NCI-H510A (cell line): ENCODE results near the gene ART4.

Experiments used
- DNase-seq: peaks from one replicate; lab custom pipeline; 2025; lab: John Stamatoyannopoulos, UW

The ART4 gene

DNA sequence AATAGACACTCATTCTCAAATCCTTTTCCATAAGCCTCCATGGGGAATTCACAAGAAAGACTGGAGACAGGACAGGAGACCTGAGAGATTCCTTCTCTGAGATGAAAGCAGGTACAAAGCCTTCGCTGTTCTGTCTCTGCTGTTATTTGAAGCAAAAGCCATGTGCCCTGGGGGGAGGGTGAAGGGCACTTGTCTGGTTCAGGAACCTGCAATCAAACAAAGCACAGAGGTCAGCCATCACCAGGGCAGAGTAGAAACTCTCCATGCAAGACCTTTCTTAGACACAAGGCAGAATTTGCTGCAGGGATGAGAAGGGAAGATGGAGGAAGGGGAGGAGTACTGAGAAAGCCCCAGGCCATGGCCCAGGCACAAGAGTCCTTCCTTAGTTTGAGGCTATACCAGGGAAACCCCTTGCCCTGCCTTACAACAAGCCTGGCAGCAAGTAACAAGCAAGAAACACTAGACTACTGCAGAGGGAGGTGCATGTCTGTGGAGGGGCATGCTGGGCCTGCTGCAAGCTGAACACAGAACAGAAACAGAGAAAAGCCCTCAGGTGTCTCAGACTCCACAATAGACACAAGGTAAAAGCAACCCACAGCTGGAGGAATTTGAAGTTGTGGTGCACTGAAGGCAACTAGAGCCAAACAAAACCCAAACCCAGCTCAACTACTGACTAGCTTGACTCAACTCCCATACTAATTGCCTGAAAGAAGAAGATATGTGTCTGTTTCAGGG lies 7.8 kb upstream of the ART4 start:
- DNase-seq: no peak

DNA sequence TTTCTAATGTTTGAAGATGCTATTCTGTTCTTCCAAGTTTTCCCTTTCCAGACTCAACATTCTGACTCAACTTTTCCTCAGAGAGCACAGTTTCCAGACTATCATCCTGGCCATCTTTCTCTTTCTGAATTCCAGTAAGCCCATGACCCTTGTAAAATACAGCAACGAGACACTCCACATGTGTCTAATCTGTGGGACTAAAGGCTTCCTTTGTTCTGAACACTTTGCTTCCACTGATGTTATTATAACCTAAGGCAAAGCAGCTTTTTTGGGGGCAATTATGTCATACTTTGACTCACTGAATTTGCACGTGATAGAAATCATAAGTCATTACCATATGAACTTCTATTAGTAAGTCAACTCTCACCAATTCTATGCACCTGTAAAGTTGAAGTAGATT lies 6.3 kb upstream of the ART4 start:
- DNase-seq: no peak

DNA sequence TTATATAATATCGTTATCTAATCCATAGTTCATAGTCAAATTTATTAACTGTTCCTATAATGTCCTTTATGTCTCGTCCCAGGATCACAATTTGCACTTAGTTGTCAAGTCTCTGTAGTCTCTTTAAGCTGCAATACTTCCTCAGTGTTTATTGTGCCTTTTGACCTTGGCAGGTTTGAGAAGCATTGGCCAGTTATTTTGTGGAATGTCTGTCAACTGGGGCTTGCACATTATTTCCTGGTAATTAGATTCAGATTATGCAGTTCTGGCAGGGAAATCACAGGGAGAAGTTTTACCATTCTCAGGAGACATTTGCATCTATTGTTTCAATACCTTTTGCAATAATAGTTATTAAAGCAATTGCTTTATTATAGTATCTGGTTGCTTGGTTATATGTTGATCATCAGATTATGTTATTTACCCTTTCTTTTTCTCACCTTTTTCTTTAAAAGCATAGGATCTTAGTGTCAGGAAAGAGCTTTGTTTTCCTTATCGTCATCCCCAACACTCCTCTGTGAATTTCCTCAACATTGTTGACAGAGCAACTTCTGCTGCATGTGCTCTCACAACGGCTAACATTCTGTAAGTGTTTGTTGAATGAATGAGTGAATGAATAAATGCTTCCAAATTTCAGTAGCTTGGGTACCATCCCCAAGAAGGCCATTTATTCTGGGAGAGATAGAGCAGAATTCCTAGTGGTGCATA lies 3.7 kb upstream of the ART4 start:
- DNase-seq: no peak

DNA sequence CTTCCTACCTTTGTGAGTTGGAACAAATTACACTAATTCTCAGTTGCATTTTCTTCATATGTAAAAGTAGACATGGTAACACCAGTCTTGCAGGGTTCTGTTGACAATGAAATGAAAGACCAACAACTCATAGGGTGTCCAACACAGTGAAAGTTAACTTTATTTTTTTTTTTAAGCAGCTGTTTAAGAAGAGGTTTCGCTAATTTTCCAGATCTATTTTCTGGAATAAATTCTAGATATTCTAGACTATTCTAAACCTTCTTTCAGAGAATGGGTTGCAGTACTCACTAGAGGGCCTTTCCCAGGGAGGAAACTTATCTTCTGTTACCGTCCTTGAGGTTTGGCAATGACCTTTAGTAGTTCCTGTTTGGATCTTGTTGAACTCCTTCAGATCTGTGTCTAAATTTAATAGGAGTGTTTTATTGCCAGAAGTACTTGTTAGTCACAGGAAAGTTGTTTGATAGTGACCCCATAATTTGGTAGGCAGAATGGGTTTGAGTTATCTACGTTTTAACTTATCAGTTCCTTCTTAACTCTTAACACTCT lies 2.8 kb upstream of the ART4 start:
- no peak for DNase-seq

DNA sequence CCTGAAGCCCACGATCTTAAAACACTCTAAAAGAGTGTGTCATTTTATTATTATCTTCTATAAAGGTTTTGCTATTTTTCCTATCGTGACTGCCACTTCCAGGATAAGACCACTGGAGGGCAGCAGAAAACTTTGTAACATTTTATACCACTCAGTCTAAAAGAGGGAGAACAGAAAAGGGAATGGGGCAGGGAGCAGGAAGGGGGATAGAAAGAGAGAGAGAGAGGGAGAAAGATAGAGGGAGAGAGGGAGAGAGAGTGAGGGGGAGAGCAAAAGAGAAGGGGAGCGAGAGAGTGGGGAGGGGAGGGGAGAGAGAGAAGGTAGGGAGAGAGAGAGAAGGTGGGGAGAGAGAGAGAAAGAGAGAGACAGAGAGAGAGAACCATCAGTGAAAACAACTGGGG lies 2.0 kb upstream of the ART4 start:
- DNase-seq: no peak

DNA sequence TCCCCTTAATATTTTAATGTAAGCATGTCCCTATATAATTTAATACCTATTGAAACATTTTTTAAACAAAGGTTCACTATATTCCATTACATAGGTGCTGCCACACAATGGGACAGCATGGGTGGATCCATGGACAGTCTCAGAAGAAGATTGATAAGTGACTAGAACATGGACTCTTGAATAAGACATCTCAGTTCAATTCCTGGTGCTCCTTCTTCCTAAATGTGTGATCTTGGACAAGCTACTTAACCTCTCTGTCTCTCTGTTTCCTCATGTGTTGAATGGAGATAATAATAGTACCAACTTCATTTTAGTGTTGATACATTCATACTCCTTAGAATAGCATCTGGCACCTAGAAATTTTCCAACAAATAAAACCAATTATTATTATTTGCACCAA lies 1.1 kb upstream of the ART4 start:
- DNase-seq: no peak

DNA sequence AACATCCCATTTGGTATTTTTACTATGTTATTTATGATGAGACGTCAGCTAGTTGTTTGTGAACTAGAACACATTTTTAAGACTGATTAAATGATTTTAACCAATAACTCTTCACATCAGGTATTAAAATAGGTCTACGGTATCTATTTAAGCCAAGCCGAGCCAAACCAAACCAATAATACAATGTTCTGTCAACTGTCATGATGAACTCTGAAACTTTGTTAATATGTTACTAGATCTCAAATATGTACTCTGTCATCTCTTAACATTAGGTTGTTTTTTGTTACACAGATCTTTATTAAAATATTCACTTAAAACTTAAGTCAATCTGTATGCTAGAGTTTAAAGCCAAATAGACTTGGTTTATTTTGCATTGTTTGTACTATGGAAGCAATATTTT lies 1.0 kb downstream of the ART4 start:
- DNase-seq: no peak

DNA sequence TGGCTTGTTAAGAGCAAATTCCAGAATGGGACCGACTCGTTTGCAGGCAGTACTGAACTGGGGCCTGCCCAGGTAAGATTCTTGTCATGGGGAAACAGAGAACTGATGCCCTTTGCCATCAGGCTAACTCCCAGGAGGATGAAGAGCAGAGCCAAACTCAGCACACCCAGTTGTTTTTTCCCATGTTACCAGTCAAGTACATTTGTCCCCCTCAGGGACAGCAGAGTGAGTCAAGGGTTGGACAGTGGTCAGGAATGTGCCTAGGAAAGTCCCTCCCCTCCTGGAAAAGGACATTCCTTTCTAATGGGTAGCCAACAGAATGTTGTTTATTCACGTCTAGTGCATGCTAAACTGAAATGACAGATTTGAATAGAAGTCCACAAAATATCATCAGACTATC lies 1.6 kb downstream of the ART4 start:
- no peak for DNase-seq

DNA sequence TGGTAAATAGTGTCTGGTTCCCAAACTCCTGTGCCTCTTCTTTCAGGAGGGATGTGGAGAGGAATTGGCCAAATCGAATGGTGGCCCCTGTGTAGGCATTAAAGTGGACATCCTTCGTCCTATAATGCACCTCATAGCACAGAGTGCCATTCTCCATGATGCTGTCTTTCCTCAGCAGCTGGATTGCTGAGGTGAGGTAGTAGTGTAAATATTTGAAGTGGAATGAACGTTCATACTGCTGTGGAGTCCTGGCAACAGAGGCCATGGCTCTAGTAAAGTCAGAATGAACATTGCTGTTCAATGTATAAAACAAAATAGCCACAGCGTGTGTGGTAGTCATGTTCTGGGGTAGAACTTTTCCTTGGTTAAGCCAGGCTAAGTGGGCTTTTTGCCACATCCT lies 2.7 kb downstream of the ART4 start:
- no peak for DNase-seq

DNA sequence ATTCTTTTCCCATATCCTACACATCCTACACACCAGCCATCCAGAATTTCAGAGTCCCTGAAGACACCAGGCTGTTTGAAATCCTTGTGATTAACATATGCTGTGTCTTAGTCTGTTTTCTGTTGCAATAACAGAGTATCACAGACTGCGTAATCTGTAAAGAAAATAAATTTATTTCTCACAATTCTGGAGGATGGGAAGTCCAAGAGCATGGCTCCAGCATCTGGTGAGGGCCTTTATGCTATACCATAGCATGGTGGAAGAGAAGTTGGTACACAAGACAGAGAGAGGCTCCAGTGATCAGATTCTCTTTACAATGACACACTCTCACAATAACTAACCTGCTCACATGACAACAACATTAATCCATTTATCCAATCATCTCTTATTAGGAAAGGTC lies 4.1 kb downstream of the ART4 start:
- DNase-seq: no peak

DNA sequence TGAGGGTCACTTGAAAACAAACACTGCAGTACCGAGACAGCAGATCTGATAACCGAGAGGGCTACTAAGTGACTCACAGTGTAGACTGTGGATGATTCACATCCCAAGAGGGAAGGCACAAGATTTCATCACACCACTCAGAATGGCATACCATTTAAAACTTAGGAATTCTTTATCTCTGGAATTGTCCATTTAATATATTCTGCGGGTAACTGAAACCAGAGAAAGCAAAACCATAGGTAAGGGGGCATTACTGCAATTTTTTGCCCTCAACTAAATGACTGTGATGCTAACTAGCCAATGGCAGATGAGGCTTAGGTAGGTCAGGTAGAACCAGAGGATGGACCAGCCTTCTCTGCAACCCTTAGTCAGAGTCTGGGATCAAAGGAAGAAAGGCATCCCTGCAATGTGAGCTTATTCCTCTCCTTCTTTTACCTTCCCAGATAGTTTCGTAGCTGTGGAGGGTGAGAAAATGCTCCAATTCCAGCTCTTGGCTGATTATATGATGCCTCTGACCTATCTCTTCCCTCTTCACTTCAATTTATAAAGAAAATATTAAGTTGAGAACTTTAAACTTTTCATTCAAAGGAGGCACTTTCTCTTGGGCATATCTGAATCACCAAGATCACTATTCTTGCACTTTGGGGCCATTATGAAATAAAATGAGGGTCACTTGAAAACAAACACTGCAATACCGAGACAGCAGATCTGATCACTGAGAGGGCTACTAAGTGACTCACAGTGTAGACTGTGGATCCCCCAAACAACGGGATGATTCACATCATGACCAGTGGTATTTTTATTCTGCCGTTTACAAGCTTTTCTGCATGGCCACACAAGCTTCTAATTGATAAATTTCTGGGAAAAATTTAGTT lies 6.8 kb downstream of the ART4 start:
- DNase-seq: no peak

DNA sequence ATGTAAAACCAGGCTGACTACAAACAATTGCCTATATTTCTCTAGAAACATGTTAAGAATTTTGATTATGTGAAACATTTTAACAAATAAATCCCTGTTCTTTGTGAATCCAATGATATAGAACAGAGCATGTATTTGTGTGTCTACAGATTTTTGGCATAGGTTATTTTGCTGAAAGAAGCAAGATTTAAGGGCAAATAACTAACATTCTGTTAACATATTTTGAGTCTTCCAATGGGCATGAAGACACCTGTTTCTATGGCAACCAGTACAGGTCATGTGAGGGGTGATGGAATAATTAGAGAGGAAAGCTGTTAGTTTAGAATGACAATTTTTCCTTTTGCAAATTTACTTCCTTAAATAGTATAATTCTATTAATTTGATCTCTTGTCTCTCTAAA lies 8.8 kb downstream of the ART4 start:
- DNase-seq: no peak

DNA sequence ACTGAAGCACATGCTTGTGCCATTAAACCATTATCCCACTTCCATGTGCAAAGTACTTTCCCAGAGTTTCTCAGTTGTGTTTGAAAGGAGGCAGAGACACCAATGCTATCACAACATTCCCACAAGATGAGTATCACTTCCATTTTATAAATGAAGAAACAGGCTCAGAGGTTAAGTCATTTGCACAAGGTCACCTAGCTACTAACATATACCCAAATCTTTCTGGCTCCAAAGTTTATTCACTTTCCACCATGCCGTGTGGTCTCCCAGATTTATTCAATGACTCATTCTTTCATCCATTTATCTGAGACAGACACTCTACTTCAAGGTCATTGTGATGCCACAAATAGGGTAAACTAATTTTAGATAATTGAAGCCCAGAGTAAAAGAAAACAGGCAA lies 9.4 kb downstream of the ART4 start:
- no peak for DNase-seq

DNA sequence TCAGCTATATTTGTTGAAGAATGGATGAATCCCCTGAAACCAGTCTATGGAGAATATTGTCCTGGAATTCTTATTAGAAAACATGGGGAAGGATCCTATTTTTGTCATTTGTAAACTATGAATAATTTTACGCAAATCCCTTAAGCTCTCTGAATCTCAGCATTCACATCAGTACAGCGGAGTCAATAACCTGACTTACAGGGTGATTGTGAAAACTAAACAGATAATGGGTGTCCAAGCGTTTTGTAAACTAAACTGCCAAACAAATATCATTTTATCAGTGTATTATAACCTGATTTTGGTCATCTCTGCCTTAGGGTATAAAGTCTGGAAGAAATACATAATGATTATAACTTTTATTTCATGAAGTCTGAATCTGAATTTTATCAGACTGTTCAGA lies 10.0 kb downstream of the ART4 start:
- no peak for DNase-seq

DNA sequence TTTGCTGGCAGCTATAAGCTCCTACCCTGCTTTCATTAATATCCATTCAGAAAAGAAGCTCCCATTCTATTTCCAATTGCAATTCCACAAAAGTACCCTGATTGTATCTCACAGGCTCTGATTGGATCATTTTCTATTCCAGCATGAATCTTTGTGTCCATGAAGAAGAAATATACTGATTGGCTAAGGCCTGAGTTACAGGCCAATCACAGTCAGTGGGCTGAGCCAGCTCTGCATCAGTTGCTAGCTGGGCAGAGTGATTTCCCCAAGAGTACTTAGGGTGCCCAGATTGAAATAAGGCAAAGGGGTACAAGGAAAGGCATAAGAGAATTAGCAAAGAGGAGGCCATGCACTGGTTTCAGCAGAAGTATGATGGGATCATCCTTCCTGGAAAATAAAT lies 14.4 kb downstream of the ART4 start:
- no peak for DNase-seq

DNA sequence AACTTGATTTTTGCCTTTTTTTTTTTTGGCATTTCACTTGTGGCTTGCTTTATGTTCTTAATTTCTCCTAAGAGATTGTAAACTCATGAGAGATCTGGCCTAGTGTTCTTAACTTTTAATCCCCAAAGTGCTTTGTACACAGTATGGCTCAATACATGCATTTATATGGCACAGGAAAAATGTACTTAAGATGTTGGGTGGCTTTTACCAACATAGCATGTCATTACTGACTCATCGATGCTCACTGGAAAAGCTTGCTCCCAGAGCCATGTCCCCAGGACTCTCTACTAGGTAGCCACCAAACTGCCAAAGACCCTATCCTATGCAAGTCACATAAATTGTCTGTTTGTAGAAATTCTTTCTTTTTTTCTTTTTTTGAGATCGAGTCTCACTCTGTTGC lies 16.3 kb downstream of the ART4 start:
- no peak for DNase-seq

DNA sequence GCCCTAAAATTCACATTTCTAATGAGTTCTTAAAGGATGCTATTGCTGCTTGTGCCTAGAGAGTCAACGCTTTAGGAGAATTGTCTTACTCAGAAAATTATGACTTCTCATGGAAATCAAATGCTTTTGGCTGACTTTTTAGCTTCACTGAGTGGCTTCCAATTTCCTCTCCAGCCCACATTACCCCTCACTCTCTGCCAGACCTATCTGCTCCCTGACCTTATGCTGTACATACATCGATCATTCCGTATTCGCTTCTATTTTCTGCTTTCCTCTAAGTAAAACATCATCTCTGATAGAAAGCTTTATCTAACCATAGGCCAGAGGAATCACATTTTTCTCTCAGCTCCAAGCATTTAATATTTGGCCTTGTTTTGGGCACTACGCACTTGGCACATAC lies 16.8 kb downstream of the ART4 start:
- no peak for DNase-seq

DNA sequence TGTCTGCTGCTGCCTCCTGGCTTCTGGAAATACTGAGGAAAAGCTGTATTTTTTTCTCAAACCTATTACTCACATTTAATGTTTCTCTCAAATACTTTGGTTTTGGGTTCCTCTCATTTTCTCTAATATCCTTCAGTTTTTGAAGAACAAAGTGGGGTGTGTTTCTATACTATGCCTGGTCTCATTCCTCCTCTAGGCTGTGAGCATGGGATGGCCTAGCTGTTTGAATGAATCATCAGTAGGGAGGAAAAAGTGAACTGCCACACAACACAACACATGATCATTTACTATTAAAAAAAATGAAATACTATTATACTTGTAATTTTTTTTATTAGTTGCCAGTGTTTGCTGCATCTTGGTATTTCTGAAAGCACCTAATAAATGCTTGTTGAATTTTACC lies 18.1 kb downstream of the ART4 start:
- DNase-seq: no peak

DNA sequence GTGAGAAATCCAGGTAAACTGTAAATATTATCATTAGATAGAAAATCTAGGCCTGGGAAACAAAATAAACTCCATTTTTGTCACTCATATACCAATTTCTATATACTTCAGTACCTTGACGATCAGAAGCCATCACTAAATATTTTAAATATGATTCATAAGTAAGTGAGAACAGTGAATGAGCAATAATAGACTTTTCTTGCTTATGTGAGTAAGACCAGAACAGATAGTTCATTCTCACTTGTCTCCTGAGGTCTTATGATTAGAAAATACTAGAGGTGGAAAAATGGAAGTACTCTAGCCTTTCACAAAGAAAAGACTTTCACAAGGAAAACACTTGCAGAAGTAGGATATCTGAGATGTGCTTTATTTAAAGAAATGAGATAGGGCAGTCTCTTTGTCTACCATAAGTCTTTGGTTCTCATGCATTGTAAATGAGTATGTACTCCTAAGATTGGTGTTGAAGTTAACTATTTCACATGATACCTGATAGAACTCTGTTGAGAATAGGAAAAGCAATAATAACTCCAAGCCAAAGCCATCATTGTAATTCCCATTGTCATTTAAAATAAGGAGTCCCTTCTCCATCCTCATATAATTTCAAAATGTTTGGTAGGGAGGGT lies 19.2 kb downstream of the ART4 start:
- DNase-seq: no peak

DNA sequence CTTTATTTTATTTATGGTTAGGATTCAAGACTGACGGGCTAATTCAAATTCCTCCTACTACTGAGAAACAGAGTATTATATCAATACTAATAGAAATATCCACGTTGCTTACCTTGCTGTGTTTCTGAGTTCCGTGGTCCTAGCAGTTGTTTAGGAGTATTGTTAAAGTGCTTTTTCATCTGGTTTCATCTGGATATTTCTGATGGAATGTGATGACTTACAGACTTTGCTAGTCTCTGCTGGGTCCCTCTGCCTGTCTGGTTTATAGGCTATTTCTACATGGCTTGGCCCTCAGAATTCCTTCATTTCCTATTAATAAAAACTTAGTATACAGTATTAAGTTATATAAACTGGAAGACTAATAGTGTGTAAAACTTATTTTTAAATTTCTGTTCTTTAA lies 29.3 kb downstream of the ART4 start, which contains the start of gene SMCO3:
TSS of gene SMCO3 (minus strand) at position 169 of the 400 bp plus-strand sequence. CDS start 7,502 bp downstream, outside the sequence.
- DNase-seq: no peak

DNA sequence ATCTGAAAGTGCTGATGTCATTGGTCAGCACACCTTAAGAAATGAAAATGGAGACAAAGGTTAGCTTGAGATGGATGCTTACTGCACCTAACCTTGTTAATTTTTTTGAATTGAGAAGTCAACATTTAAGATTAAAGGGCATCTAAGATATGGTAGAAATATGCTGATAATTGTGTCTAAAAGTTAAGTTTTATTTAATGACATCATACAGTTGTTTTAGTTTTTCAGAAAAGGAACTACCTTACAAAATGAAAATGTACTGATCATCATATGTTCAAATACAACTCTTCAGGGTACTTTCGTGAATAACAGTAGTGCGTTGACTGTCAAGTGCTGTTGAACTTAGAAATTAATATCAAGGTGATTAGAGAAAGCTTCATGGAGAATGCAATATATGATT lies 31.8 kb downstream of the ART4 start:
- DNase-seq: no peak

DNA sequence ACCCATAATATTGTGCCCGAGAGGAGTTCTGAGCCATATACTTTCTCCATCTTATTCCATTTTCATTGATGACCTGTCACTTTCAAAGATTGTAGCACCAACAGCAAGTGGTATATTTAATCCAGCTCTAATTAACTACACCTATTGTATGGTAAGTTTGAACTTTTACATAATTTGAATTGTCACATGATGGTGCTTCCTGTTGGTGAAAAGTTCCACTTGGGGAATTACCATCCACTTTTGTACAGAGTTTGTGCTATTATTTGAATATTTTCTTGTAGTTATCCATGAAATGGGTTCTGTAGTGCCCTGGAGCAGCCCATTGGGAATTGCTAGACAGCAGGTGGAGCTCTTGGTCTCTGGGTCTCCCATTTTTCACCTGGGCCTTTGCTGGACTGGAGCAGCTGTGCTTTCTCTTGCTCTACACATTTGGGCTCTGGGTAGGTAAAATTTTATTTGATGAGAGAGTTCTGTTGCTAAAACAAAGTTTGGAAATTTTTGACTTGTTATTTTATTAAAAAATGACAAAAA lies 32.3 kb downstream of the ART4 start:
- DNase-seq: no peak
